Hair follicle dermal papilla cell (primary cell): Measurements from ENCODE around the gene ST6GALNAC5. TPM values are rescaled to one million over a fixed set of nuclear protein-coding genes. Genes with fewer than 3 reads are reported as not detected.
A peak's percentile ranks its signal among the peaks of the same experiment; 100 is the strongest.

Experiments
- small RNA-seq: library from RNA; depleted of rRNA; stranded (forward); fragments of <200 nt; gene quantifications from one replicate; pipeline ENCODE3, GENCODE V24; 2012
- total RNA-seq: library from RNA; depleted of rRNA; stranded (reverse); fragments of >200 nt; gene quantifications from 2 replicates; pipeline ENCODE4 v1.2.3, GENCODE V29; 2012

The ST6GALNAC5 gene
- 81.5 and 135 TPM in 2 replicates for total RNA-seq

GRCh38 chr1:76867342-76868130, at the start of gene ST6GALNAC5:
ST6GALNAC5 (plus strand) TSS chr1:76867480.

Small RNA genes lying within 50 kb of the gene (small RNA-seq; reads per million reads assigned to genes)
- gene MIR7156, result 4.9 reads per million, percentile 78 among the genes with 10 or more reads in this experiment
